HG03097 (cell line): ENCODE measurements around the gene CBFA2T3.
"Not testable (repeated sequence)": the region's sequence is repeated elsewhere in the genome, so short reads cannot be mapped to it uniquely, and the experiment has no call there.

Experiments used
- ATAC-seq: cut with Tn5 transposase; IDR thresholded peaks from one replicate; pipeline ENCODE4 v1.9.1; 2021; ENCODE audit not compliant: unreplicated experiment, low FRiP score

CBFA2T3 gene

DNA sequence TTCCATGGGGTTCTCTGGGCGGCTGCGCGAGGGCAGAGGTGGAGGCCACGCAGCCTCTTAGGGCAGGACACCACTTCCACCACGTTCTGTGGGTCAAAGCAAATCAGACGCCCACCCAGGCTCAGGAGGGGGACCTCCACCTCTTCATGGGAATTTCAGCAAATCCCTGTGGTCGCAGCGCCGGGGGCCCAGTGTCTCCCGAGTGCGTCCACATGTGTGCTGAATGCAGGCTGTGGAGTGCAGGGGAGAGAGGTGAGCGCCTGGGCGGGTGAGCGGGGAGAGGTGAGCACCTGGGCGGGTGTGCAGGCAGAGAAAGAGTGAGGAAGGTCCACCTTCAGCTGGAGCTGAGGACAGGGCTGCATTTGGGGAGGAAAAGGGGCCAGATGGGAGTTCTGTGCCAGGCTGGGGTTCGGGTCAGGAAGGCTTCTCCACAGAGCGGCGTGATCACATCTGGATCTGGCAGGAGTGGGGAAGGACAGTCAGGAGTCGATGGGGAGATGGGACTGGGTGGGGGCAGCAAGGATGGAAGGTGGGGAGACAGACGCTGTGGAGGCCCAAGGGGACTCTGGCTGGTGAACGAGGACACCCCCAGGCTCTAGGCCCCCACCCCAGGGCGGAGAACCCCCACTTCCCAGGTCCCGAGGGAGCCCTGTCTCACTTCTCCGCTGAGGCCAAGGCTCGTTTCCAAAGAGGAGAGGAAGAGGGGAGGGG is 36.8 kb upstream of the CBFA2T3 start:
- ATAC-seq = no peak

GRCh38 chr16:89013111-89013510 is 36.1 kb upstream of the CBFA2T3 start:
- no peak for ATAC-seq

DNA sequence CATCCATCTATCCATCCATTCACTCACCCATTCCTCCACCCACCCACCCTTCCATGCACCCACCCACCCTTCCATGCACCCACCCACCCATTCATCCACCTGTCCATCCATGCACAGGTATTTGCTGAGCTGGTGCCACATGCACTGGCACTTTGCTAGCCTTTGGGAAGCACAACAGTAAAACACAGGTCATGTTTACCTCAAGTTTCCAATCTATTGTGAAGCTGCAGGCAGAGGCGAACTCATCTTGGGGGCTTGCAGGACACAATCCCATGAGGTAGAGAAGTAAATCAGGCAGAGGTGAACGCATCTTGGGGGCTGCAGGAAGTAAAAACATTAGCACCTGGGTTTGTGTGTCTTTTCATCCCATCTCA is 35.6 kb upstream of the CBFA2T3 start:
- no peak for ATAC-seq

DNA sequence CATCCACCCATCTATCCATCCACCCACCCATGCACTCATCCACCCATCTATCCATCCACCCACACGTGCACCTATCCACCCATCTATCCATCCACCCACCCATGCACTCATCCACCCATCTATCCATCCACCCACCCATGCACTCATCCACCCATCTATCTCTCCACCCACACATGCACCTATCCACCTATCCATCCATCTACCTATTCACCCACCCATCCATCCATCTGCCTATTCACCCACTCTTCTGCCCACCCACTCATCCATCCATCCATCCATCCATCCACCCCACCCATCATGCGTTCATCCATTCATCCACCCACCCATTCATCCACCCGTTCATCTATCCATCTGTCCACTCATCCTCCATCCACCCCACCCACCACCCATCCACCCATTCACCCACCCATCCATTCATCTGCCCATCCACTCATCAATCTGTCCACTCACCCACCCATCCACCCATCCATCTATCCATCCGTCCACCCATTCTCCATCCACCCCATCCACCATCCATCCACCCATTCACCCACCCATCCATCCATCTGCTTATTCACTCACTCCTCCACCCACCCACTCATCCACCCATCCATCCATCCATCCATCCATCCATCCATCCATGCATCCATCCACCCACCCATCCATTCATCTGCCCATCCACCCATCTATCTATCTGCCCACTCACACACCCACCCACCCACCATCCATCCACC is 35.1 kb upstream of the CBFA2T3 start:
- no peak for ATAC-seq

DNA sequence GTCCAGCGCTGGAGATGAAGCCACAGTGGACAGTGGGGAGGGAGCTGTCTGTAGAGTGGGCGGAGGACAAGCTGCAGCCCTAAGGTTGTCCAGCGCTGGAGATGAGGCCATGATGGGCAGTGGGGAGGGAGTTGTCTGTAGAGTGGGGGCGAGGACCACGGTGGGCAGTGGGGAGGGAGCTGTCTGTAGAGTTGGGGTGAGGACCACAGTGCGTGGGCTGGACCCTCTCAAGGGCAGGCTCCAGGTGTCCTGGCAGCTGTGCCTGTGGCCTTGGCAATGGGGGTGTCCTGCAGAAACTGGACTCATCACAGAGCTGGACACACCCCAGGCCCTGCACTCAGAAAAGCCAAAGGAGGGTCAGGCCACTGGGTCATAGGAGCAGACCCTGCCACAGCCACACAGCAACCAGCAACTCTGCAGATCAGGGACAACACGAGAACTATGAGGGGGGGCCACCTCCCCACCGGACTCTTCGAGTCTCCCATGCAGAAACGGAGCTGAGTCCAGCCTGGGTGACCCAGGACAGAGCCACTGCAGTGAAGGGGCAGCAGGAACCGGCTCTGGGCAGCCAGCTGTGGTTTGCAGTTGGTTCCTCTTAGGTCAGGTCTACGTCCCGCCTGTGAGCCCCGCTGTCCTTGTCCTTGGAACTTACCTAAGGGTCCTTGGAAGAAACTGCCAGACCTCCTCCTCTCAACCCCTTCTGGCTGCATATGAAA is 33.4 kb upstream of the CBFA2T3 start:
- ATAC-seq = no peak

- no peak for ATAC-seq
These were observed 32.6 kb upstream of the CBFA2T3 start for GRCh38 chr16:89009343-89010209.

DNA sequence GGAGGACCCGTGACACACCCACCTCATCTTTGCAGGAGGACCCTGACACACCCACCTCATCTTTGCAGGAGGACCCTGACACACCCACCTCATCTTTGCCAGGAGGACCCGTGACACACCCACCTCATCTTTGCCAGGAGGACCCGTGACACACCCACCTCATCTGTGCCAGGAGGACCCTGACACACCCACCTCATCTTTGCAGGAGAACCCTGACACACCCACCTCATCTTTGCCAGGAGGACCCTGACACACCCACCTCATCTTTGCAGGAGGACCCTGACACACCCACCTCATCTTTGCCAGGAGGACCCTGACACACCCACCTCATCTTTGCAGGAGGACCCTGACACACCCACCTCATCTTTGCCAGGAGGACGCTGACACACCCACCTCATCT is 31.8 kb upstream of the CBFA2T3 start:
- ATAC-seq = not testable (repeated sequence)

DNA sequence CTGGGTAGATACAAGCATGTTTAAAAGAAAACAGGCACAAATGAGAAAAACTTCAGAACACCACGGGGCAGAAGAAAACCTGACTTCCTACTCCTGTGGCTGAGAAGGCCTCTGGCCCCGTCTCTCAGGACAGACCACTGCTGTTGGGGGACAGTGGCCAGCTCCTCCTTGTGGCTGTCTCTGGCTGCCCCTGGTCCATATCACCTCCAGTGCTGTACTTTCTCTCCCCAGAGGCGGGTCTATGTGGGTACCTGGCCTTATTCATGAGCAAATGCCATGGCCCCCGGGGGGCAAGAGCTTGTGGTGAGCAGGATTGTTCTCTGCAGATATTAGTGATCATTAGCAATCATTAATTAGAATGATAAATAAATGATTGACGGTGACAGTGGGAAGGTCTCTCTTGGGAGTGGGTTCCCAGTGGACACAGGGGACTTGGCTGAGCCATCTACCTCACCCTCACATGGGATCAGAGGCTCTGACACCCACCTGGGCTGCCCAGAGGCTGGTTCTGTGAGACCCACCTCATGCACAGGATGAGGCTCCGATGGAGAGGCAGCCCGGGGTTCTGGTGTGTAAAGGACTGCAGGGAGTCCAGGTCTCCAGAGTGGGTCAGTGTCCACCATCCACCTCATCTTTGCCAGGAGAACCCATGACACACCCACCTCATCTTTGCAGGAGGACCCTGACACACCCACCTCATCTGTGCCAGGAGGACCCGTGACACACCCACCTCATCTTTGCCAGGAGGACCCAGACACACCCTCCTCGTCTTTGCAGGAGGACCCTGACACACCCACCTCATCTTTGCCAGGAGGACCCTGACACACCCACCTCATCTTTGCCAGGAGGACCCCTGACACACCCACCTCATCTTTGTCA is 30.6 kb upstream of the CBFA2T3 start:
- ATAC-seq = no peak

GRCh38 chr16:89006036-89006752 is 29.2 kb upstream of the CBFA2T3 start:
- no peak for ATAC-seq

- no peak for ATAC-seq
These were observed 28.4 kb upstream of the CBFA2T3 start for GRCh38 chr16:89005201-89006035.

DNA sequence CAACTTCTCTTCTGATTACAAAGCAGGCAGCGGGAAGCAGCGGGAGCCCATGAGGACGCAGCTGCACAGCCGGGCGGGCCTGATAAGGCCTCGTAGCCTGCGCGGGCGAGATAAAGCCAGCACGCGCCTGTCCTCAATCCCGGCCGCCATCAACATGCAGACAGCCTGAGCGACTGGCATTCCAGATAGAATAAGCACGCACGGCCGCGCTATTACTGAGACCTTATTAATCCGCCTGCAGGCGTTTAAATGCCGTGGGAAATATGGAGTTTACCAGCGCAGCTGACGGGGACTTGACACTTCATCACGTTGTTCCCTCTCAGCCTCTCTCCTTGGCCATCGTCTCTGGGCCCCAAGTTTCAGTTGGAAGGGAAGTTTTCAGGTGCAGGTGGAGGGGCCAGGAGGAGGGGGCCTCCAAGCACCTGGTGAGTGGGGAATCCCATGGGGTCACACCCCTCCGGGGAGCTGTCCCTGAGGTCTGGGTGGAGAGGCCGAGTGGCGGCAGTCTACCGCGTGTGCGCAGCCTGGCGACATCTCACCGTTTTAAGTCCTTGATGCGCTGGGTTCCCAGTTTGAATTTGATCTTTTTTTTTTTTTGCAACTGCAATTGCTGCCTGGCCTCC is 27.3 kb upstream of the CBFA2T3 start:
- ATAC-seq = no peak

DNA sequence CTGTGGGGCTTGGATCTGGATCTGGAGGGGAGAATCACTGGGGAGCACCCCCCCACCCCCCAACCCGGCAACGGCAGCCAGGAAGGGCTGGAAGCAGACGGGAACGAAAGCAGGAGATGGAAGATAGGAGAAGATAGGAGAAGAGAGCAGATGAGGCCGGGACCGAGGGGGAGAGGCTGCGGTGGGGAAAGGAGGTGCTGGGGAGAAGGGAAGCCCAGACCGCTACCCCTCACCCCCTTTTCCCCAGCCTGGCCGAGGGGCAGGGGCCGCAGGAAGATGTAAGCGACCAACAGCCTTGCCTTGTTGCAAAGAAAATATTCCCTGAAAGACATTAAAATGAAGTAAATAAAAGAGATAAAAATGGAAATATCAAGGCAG is 26.8 kb upstream of the CBFA2T3 start:
- no peak for ATAC-seq

DNA sequence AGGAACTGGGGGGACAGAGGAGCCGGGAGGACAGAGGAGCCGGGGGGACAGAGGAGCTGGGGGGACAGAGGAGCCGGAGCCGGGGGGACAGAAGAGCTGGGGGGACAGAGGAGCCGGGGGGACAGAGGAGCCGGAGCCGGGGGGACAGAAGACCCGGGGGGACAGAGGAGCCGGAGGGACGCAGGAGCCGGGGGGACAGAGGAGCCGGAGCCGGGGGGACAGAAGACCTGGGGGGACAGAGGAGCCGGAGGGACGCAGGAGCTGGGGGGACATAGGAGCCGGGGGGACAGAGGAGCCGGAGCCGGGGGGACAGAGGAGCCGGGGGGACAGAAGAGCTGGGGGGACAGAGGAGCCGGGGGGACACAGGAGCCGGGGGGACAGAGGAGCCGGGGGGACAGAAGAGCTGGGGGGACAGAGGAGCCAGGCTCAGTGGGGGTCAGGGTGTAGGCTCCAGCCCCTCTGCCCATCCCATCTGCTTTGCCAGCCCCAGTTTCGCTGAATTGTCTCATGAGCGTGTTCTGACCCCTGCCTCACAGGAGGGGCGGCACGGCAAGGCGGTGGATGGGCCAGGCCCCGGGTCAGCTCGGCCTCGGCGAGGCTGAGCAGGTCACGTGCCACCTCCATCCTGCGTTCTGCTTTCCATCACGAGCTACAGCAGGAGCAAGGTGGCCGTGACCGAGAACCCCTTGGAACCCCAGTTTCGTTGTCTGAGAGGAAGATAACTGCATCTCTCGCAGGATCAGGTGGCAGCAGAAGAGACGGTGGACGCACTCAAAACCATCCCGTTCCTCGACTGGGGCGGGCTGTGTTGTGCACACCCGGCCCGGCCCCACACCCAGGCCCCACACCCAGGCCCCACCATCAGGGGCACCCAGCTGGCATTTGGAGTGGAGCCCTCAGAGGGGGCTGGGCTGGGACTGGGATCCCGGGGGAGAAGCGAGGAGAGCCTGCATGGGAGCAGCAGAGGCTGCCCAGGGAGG is 26.1 kb upstream of the CBFA2T3 start:
- no peak for ATAC-seq

GRCh38 chr16:89002081-89002480 is 25.1 kb upstream of the CBFA2T3 start:
- not testable (repeated sequence) for ATAC-seq

GRCh38 chr16:89001117-89002027 is 24.4 kb upstream of the CBFA2T3 start:
- ATAC-seq = no peak
